Gastrocnemius medialis (tissue), 4 donors: Measurements from ENCODE around the gene STX8. TPM values are rescaled to one million over a fixed set of nuclear protein-coding genes. Genes with fewer than 3 reads are reported as not detected.

Experiments used
- ATAC-seq, 2 donors: fragments of 150-250 bp; one replicate each; pipeline ENCODE4 v1.9.1; 2016
- DNase-seq, 2 donors: peaks; one replicate each; pipeline ENCODE4 v3.0.0-alpha.2; 2019
- H3K27ac ChIP-seq, 4 donors: fragments of 200-600 bp; sonication (generic); 1 replicate in 1 of 4; 2 replicates in 3 of 4; pipeline ENCODE4 v1.5.1; 2016 to 2018; ENCODE audit warnings: mild to moderate bottlenecking in 2 of 4, moderate library complexity in 1 of 4
- H3K27me3 ChIP-seq, 3 donors: fragments of 200-600 bp; sonication (generic) in 2 of 3; 1 replicate in 1 of 3; 2 replicates in 2 of 3; pipeline versions ENCODE4 v1.5.1 to v1.6.0; 2016 to 2019; ENCODE audit warnings: mild to moderate bottlenecking in 1 of 3, moderate library complexity in 1 of 3
- H3K36me3 ChIP-seq, 2 donors: fragments of 200-600 bp; sonication (generic) in 1 of 2; one replicate each; pipeline ENCODE4 v1.5.1; 2017 to 2018
- H3K4me1 ChIP-seq, 2 donors: fragments of 200-600 bp; sonication (generic) in 1 of 2; one replicate each; pipeline ENCODE4 v1.5.1; 2016 to 2017; ENCODE audit warnings: mild to moderate bottlenecking in 2 of 2
- H3K4me3 ChIP-seq, 4 donors: fragments of 200-600 bp; sonication (generic) in 3 of 4; 1 replicate in 1 of 4; 2 replicates in 3 of 4; pipeline ENCODE4 v1.5.1; 2016 to 2019; ENCODE audit warnings: mild to moderate bottlenecking in 2 of 4
- H3K9me3 ChIP-seq, 3 donors: fragments of 200-600 bp; sonication (generic) in 2 of 3; 1 replicate in 1 of 3; 2 replicates in 2 of 3; pipeline ENCODE4 v1.5.1; 2016 to 2019
- POLR2A ChIP-seq, 2 donors: fragments of 450-650 bp; IDR thresholded peaks; one replicate each; pipeline ENCODE4 v1.6.1; 2017; ENCODE audit warnings: antibody characterized with exemption in 2 of 2, mild to moderate bottlenecking in 2 of 2, moderate library complexity in 2 of 2
- in situ Hi-C, 4 donors: fragments of 200-750 bp; cut with MboI; loops; one replicate each; pipeline versions ENCODE4 v1.15.0 to v1.8.0; 2017; ENCODE audit warnings: low sequenced_read_pairs in 4 of 4
- intact Hi-C: fragments of 100-400 bp; cut with DNase I; formaldehyde crosslinking; loops from one replicate; pipeline ENCODE4 v1.15.1; 2023; ENCODE audit warnings: low total_unique reads
- total RNA-seq, 4 donors: library from RNA; depleted of rRNA; stranded (reverse); fragments of >200 nt; gene quantifications; one replicate each; pipeline versions ENCODE4 v1.1.0 to v1.2.3, GENCODE V29; 2016
- TF ChIP-seq, protein P1 (sequence below), 5 experiments: fragments of 450-650 bp in 3 of 5; fragments of 200-600 bp in 2 of 5; sonication (generic) in 2 of 5; IDR thresholded peaks in 4 of 5; conservative IDR thresholded peaks in 1 of 5; 1 replicate in 4 of 5; 2 replicates in 1 of 5; pipeline ENCODE4 v1.5.1; 2016 to 2019; ENCODE audit warnings: antibody characterized with exemption in 5 of 5, mild to moderate bottlenecking in 3 of 5, moderate library complexity in 3 of 5

The STX8 gene
- total RNA-seq, 4 donors from 2014 or later = 39.1 to 67.7 (median 58.2) TPM

DNA sequence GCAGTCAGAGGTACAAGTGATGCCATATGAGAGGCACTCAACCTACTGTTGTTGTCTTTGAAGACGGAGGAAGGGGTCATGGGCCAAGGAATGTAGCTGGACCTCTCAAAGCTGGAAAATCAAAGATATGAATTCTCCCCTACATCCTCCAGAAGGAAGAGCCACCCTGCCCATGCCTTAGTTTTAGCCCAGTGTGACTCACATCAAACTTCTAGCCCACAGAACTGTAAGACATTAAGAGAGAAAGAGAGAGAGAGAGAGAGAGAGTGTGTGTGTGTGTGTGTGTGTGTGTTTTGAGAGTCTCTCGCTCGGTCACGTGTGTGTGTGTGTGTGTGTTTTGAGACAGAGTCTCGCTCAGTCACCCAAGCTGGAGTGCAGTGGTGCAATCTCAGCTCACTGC is 87.1 kb downstream of the STX8 start:
- Histone ChIP-seq H3K36me3 (peaks cover 0 to 10% of the 10 kb centered on the region in 2 donors), H3K4me3 (no peak overlapping the region), H3K4me1 (no peaks in the 10 kb centered on the region), H3K27me3 (no peaks in the 10 kb centered on the region), H3K9me3 (no peaks in the 10 kb centered on the region), H3K27ac (no peak overlapping the region)
- ATAC-seq (no peak), DNase-seq (no peak)
- TF ChIP-seq POLR2A (IDR thresholded peaks at IDR 0.05) = no peak
- TF ChIP-seq, protein P1, sequence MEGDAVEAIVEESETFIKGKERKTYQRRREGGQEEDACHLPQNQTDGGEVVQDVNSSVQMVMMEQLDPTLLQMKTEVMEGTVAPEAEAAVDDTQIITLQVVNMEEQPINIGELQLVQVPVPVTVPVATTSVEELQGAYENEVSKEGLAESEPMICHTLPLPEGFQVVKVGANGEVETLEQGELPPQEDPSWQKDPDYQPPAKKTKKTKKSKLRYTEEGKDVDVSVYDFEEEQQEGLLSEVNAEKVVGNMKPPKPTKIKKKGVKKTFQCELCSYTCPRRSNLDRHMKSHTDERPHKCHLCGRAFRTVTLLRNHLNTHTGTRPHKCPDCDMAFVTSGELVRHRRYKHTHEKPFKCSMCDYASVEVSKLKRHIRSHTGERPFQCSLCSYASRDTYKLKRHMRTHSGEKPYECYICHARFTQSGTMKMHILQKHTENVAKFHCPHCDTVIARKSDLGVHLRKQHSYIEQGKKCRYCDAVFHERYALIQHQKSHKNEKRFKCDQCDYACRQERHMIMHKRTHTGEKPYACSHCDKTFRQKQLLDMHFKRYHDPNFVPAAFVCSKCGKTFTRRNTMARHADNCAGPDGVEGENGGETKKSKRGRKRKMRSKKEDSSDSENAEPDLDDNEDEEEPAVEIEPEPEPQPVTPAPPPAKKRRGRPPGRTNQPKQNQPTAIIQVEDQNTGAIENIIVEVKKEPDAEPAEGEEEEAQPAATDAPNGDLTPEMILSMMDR (IDR thresholded peaks at IDR 0.05 in 4 of 5, conservative IDR thresholded peaks at IDR 0.05 in 1 of 5) = no peak
- intact Hi-C loops = no loop called here
- in situ Hi-C loops = no loop called here

GRCh38 chr17:9487406-9487805 is 88.2 kb downstream of the STX8 start:
- intact Hi-C loops (no loop called here), in situ Hi-C loops (no loop called here)

DNA sequence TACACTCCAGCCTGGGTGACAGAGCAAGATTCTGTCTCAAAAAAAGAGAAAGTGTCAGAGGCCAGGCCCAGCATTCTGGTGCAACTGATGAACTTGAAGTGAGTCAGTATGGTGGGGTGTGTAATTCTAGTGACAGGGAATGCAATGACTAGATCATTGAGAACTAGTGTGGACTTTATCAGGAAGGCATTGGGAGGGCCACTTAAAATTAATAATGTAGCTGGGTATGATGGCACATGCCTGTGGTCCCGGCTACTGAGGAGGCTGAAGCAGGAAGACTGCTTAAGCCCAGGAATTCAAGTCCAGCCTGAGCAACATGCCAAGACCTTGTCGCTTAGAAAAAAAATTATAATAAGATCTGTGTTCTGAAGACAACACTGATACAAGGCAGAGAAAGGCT is 90.8 kb downstream of the STX8 start:
- in situ Hi-C loops (no loop called here), intact Hi-C loops (no loop called here)
- Histone ChIP-seq H3K4me1 (no peaks in the 10 kb centered on the region), H3K27ac (no peak overlapping the region), H3K9me3 (no peaks in the 10 kb centered on the region), H3K36me3 (peaks cover 0 to 2% of the 10 kb centered on the region in 2 donors), H3K27me3 (no peaks in the 10 kb centered on the region), H3K4me3 (no peak overlapping the region)
- ATAC-seq = no peak
- TF ChIP-seq, protein P1 (IDR thresholded peaks at IDR 0.05 in 4 of 5, conservative IDR thresholded peaks at IDR 0.05 in 1 of 5) = no peak
- TF ChIP-seq POLR2A (IDR thresholded peaks at IDR 0.05) = no peak
- no peak for DNase-seq

More at GRCh38 chr17:9487406-9487805, 88.2 kb downstream of the STX8 start:
- DNase-seq (no peak), ATAC-seq (no peak)
- no peak overlapping the region for H3K4me3 ChIP-seq
- H3K27ac ChIP-seq = no peak overlapping the region
- H3K27me3 ChIP-seq = no peaks in the 10 kb centered on the region
- TF ChIP-seq POLR2A (IDR thresholded peaks at IDR 0.05) = no peak
- TF ChIP-seq, protein P1 (IDR thresholded peaks at IDR 0.05 in 4 of 5, conservative IDR thresholded peaks at IDR 0.05 in 1 of 5) = no peak
- H3K4me1 ChIP-seq = no peaks in the 10 kb centered on the region
- H3K36me3 ChIP-seq = peaks cover 0 to 9% of the 10 kb centered on the region in 2 donors
- no peaks in the 10 kb centered on the region for H3K9me3 ChIP-seq

DNA sequence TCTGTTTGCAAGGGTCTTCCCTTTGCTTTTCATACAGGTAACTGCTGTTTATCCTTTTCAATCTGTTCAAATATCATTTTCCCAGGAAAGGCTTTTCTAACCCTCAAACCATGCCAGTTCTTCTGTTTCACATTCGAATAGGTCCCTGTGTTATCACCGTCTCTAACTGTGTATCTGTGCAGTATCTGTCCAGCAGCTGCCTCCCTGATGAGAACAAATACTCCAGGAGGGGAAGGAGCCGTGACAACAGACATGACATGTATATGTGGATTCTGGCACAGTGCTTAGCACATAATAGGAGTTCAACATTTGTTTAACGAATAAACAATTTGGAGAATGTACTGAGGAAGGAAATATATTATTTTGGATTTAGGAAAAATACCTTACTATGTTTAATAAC is 95.7 kb downstream of the STX8 start:
- intact Hi-C loops (no loop called here), in situ Hi-C loops (no loop called here)
- ATAC-seq = no peak
- no peak overlapping the region for H3K4me3 ChIP-seq
- TF ChIP-seq, protein P1 (IDR thresholded peaks at IDR 0.05 in 4 of 5, conservative IDR thresholded peaks at IDR 0.05 in 1 of 5) = no peak
- no peak for TF ChIP-seq POLR2A (IDR thresholded peaks at IDR 0.05)
- no peak for DNase-seq
- no peak overlapping the region for H3K27ac ChIP-seq
- H3K9me3 ChIP-seq = no peaks in the 10 kb centered on the region
- H3K27me3 ChIP-seq = no peaks in the 10 kb centered on the region
- no peaks in the 10 kb centered on the region for H3K4me1 ChIP-seq
- no peaks in the 10 kb centered on the region for H3K36me3 ChIP-seq

GRCh38 chr17:9478889-9479288 is 96.7 kb downstream of the STX8 start:
- H3K36me3 ChIP-seq = no peaks in the 10 kb centered on the region
- H3K9me3 ChIP-seq = no peaks in the 10 kb centered on the region
- no peak overlapping the region for H3K4me3 ChIP-seq
- DNase-seq (no peak), ATAC-seq (no peak)
- H3K4me1 ChIP-seq = no peaks in the 10 kb centered on the region
- no peak overlapping the region for H3K27ac ChIP-seq
- in situ Hi-C loops (no loop called here), intact Hi-C loops (no loop called here)
- no peak for TF ChIP-seq POLR2A (IDR thresholded peaks at IDR 0.05)
- H3K27me3 ChIP-seq = no peaks in the 10 kb centered on the region
